ENCODE results near the gene KHK. TPM values are rescaled to one million over a fixed set of nuclear protein-coding genes. Genes with fewer than 3 reads are reported as not detected.

KHK gene
- total RNA-seq, 3 donors from 2014 or later, result 6.3 to 14.7 (median 8.1) TPM

DNA sequence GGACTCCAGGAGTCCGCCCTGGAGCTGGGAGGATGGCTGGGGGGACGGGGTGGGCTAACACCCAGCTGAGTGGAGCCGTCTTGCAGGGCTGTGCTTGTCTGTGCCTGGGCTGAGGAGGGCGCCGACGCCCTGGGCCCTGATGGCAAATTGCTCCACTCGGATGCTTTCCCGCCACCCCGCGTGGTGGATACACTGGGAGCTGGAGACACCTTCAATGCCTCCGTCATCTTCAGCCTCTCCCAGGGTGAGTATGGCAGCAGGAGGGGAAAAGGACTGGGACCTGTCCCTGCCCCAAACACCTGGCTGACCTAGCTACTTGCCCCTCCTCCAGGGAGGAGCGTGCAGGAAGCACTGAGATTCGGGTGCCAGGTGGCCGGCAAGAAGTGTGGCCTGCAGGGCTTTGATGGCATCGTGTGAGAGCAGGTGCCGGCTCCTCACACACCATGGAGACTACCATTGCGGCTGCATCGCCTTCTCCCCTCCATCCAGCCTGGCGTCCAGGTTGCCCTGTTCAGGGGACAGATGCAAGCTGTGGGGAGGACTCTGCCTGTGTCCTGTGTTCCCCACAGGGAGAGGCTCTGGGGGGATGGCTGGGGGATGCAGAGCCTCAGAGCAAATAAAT lies 12.9 kb downstream of the KHK start:
- no peak for DNase-seq
- intact Hi-C loops (cut with DNase I, micrococcal nuclease), result loop anchor here (10.0 kb wide), 3 partner anchors 105 to 185 kb away; partner anchors contain the start of genes ATRAID (in 1 of the 2), CAD (in 1 of the 2), SLC5A6 (in 1 of the 2) and TRIM54 (in 1 of the 2)
- TF ChIP-seq, protein P1, sequence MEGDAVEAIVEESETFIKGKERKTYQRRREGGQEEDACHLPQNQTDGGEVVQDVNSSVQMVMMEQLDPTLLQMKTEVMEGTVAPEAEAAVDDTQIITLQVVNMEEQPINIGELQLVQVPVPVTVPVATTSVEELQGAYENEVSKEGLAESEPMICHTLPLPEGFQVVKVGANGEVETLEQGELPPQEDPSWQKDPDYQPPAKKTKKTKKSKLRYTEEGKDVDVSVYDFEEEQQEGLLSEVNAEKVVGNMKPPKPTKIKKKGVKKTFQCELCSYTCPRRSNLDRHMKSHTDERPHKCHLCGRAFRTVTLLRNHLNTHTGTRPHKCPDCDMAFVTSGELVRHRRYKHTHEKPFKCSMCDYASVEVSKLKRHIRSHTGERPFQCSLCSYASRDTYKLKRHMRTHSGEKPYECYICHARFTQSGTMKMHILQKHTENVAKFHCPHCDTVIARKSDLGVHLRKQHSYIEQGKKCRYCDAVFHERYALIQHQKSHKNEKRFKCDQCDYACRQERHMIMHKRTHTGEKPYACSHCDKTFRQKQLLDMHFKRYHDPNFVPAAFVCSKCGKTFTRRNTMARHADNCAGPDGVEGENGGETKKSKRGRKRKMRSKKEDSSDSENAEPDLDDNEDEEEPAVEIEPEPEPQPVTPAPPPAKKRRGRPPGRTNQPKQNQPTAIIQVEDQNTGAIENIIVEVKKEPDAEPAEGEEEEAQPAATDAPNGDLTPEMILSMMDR (IDR thresholded peaks at IDR 0.05), result no peak
- Histone ChIP-seq H3K9me3 (no peaks in the 10 kb centered on the region), H3K4me1 (ENCODE audit: low read depth) (peaks cover 3% of the 10 kb centered on the region), H3K36me3 (ENCODE audit: low read depth) (no peaks in the 10 kb centered on the region), H3K4me3 (no peak overlapping the region)
- no peak for ATAC-seq

DNA sequence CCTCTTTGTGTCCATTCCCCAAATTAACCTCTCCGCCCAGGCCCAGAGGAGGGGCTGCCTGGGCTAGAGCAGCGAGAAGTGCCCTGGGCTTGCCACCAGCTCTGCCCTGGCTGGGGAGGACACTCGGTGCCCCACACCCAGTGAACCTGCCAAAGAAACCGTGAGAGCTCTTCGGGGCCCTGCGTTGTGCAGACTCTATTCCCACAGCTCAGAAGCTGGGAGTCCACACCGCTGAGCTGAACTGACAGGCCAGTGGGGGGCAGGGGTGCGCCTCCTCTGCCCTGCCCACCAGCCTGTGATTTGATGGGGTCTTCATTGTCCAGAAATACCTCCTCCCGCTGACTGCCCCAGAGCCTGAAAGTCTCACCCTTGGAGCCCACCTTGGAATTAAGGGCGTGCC lies 13.5 kb downstream of the KHK start:
- ATAC-seq (no peak), DNase-seq (no peak)
- TF ChIP-seq, protein P1 (IDR thresholded peaks at IDR 0.05), result no peak
- Histone ChIP-seq H3K36me3 (ENCODE audit: low read depth) (no peaks in the 10 kb centered on the region), H3K4me1 (ENCODE audit: low read depth) (peaks cover 3% of the 10 kb centered on the region), H3K9me3 (no peaks in the 10 kb centered on the region), H3K4me3 (no peak overlapping the region)
- intact Hi-C loops (cut with DNase I, micrococcal nuclease), result no loop called here

GRCh38 chr2:27102329-27102728 lies 15.8 kb downstream of the KHK start:
- Histone ChIP-seq H3K4me1 (ENCODE audit: low read depth) (no peaks in the 10 kb centered on the region), H3K36me3 (ENCODE audit: low read depth) (no peaks in the 10 kb centered on the region), H3K9me3 (no peaks in the 10 kb centered on the region), H3K4me3 (no peak overlapping the region)
- TF ChIP-seq, protein P1 (IDR thresholded peaks at IDR 0.05), result no peak
- ATAC-seq (no peak), DNase-seq (no peak)
- intact Hi-C loops (cut with DNase I, micrococcal nuclease), result no loop called here

- H3K36me3 ChIP-seq (ENCODE audit: low read depth), result no peaks in the 10 kb centered on the region
- H3K9me3 ChIP-seq, result no peaks in the 10 kb centered on the region
- intact Hi-C loops (cut with DNase I, micrococcal nuclease), result no loop called here
- H3K4me1 ChIP-seq (ENCODE audit: low read depth), result no peaks in the 10 kb centered on the region
- H3K4me3 ChIP-seq, result no peak overlapping the region
- no peak for ATAC-seq
- TF ChIP-seq, protein P1 (IDR thresholded peaks at IDR 0.05), result no peak
- no peak for DNase-seq
Measured at GRCh38 chr2:27105981-27106380, 19.4 kb downstream of the KHK start.

DNA sequence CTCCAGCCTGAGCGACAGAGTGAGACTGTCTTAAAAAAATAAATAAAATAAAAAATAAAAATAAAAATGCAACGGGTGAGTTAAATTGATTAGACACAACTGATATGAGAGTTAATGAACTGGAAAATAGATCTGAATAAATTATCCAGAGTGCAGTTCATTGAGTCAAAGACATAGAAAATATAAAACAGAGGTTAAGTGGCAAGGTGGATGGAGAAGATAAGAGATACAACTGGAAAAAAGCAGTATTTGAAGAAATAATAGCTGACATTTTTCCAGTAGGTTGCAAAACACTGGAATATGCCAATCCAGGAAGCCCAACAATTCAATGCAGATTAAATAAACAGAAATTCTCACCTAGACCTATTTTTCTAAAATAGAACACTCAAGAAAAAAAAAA lies 21.6 kb downstream of the KHK start:
- no peak for ATAC-seq
- no peaks in the 10 kb centered on the region for H3K9me3 ChIP-seq
- no peak overlapping the region for H3K4me3 ChIP-seq
- DNase-seq, result no peak
- TF ChIP-seq, protein P1 (IDR thresholded peaks at IDR 0.05), result no peak
- intact Hi-C loops (cut with DNase I, micrococcal nuclease), result no loop called here
- H3K36me3 ChIP-seq (ENCODE audit: low read depth), result no peaks in the 10 kb centered on the region
- H3K4me1 ChIP-seq (ENCODE audit: low read depth), result no peaks in the 10 kb centered on the region
